ENCODE measurements around the gene CEP104. TPM values are rescaled to one million over a fixed set of nuclear protein-coding genes. Genes with fewer than 3 reads are reported as not detected.
A peak's percentile ranks its signal among the peaks of the same experiment; 100 is the strongest.

CEP104 gene
- total and polyA plus RNA-seq, 10 of the 15 experiments (the other 5 are each of a cell fraction or from before 2014, with no cell fraction given), result 7.2 to 34.8 (median 19.3) TPM

DNA sequence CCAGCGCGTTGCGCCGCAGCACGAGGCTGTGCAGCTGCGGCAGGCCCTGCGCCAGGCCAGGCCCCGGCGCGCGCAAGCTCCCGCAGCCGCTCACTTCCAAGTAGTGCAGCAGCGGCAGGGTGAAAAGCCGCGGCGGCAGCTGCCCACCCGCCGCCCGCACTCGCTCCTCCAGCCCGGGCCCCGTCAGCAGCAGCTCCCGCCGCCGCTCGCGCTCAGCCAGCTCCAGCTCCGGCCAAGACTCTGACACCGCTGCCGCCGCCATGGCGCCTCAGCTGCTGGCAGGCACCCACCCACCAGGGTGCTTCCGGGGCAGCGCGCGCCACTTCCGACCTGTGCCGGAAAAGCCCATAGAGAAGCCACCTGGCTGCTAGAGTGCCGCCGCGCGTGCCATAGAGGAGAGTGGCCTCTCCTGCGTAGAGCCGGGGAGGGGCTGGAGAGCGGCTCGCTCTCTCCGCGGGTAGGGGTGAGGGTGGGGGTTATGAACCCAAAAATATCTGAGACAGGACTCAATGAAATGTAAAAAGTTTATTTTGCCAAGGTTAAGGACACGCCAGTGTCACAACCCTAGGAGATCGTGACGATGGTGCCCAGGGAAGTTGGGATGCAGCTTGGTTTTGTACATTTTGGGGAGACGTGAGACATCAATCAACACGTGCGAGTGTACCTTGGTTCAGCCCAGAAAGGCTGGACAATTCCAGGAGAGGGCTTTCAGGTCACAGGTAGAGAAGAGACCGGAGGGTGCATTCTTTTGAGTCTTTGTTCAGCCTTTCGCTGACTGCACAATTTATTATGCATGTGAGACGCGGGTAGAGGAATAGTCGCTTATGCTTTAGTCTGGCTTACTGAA, 60.6 kb downstream of the CEP104 start, which contains the start of gene LRRC47:
LRRC47 (minus strand) TSS at position 284 of the 847 bp plus-strand sequence; CDS start at position 262, 22 bp downstream.
- Histone ChIP-seq H3K9ac (ENCODE audit: control insufficient read depth, insufficient read depth, low read length) (peak within 1 kb of the TSS; percentile 76), H3K79me2 (ENCODE audit: control insufficient read depth, insufficient read depth, low read length) (peaks cover 33% of the 10 kb centered on the region), H3K27ac (ENCODE audit: control insufficient read depth, insufficient read depth) (peak within 1 kb of the TSS; percentile 51), H3K27me3 (replicated peaks in 1 of 2; ENCODE audit: control insufficient read depth in 2 of 2, insufficient read depth in 2 of 2, low read length in 1 of 2) (no peaks in the 10 kb centered on the region), H3K36me3 (ENCODE audit: control insufficient read depth in 2 of 2, insufficient read depth in 2 of 2, low read length in 1 of 2) (no peaks in the 10 kb centered on the region), H2AFZ (ENCODE audit: control insufficient read depth, low read depth, low read length) (peak within 1 kb of the TSS; percentile 96), H3K4me1 (ENCODE audit: control insufficient read depth, insufficient read depth, low read length) (peaks cover 18% of the 10 kb centered on the region), H4K20me1 (ENCODE audit: control insufficient read depth, insufficient read depth) (peaks cover 5% of the 10 kb centered on the region; the same call in 1 of the 2 replicates), H3K4me3 (peak within 1 kb of the TSS; percentile 70), H3K4me2 (ENCODE audit: control insufficient read depth, insufficient read depth) (peak within 1 kb of the TSS; percentile 84), H3K9me3 (replicated peaks; ENCODE audit: control insufficient read depth, insufficient read depth, low read length) (peaks cover 3% of the 10 kb centered on the region; the same call in 2 of the 3 replicates)
- whole genome bisulfite sequencing (ENCODE audit: insufficient coverage, insufficient replicate concordance, low lambda C conversion rate, missing lambda C conversion rate), result 2% methylated on average over 51 of the region's 60 CpGs
- ChIA-PET CTCF (interaction anchor here (0.7 to 2.0 kb wide), 2 partner anchors 9 to 21 kb away, joined by 3 to 8 read pairs; no protein-coding TSS in a partner anchor), POLR2A (interaction anchor here (0.5 to 1.8 kb wide), 2 partner anchors 21 to 58 kb away, joined by 4 read pairs; no protein-coding TSS in a partner anchor), RAD21 (ENCODE audit: unreplicated experiment) (interaction anchor here (0.6 to 1.0 kb wide), 6 partner anchors 8 to 140 kb away, joined by 3 to 4 read pairs (median 4); partner anchors contain the start of genes C1orf174, CEP104 and DFFB), SMC1A (ENCODE audit: uncharacterized antibody, unreplicated experiment) (interaction anchor here (1.4 kb wide), 1 partner anchor 140 kb away, joined by 3 read pairs; no protein-coding TSS in a partner anchor)
- TSS peak; percentile 96 for BruUV-seq (replicated peaks)
- ATAC-seq, result peak; percentile 99
- intact Hi-C loops (cut with micrococcal nuclease; ENCODE audit: unreplicated experiment), result loop anchor here (5.0 kb wide), 1 partner anchor 106 kb away; the partner anchor contains the start of gene C1orf174
- peak; percentile 78 for FAIRE-seq
- peak; percentile 58 for DNase-seq (ENCODE audit: low read depth, low spot score)
- in situ Hi-C loops (cut with MboI), result no loop called here
- TF ChIP-seq BACH1 (IDR thresholded peaks at IDR 0.05; ENCODE audit: borderline replicate concordance) (peak; percentile 68), ZZZ3 (IDR thresholded peaks at IDR 0.05; ENCODE audit: control insufficient read depth, insufficient read length, low read depth) (no peak), ZNF207 (IDR thresholded peaks at IDR 0.05; ENCODE audit: borderline replicate concordance) (peak; percentile 90; the same call in 1 of the 2 replicates), RUNX3 (IDR thresholded peaks at IDR 0.05; ENCODE audit: low read length) (peak; percentile 43), SUZ12 (IDR thresholded peaks at IDR 0.05; ENCODE audit: unreplicated experiment) (no peak), SMARCA5 (IDR thresholded peaks at IDR 0.05) (peak; percentile 77; the same call in 1 of the 2 replicates), HDGF (IDR thresholded peaks at IDR 0.05) (no peak)
- TF ChIP-seq, protein P1, sequence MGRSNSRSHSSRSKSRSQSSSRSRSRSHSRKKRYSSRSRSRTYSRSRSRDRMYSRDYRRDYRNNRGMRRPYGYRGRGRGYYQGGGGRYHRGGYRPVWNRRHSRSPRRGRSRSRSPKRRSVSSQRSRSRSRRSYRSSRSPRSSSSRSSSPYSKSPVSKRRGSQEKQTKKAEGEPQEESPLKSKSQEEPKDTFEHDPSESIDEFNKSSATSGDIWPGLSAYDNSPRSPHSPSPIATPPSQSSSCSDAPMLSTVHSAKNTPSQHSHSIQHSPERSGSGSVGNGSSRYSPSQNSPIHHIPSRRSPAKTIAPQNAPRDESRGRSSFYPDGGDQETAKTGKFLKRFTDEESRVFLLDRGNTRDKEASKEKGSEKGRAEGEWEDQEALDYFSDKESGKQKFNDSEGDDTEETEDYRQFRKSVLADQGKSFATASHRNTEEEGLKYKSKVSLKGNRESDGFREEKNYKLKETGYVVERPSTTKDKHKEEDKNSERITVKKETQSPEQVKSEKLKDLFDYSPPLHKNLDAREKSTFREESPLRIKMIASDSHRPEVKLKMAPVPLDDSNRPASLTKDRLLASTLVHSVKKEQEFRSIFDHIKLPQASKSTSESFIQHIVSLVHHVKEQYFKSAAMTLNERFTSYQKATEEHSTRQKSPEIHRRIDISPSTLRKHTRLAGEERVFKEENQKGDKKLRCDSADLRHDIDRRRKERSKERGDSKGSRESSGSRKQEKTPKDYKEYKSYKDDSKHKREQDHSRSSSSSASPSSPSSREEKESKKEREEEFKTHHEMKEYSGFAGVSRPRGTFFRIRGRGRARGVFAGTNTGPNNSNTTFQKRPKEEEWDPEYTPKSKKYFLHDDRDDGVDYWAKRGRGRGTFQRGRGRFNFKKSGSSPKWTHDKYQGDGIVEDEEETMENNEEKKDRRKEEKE (IDR thresholded peaks at IDR 0.05), result no peak
- TF ChIP-seq, protein P2, sequence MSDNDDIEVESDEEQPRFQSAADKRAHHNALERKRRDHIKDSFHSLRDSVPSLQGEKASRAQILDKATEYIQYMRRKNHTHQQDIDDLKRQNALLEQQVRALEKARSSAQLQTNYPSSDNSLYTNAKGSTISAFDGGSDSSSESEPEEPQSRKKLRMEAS (IDR thresholded peaks at IDR 0.05; ENCODE audit: low read depth, low read length), result peak; percentile 86
- TF ChIP-seq, protein P3, sequence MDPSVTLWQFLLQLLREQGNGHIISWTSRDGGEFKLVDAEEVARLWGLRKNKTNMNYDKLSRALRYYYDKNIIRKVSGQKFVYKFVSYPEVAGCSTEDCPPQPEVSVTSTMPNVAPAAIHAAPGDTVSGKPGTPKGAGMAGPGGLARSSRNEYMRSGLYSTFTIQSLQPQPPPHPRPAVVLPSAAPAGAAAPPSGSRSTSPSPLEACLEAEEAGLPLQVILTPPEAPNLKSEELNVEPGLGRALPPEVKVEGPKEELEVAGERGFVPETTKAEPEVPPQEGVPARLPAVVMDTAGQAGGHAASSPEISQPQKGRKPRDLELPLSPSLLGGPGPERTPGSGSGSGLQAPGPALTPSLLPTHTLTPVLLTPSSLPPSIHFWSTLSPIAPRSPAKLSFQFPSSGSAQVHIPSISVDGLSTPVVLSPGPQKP (IDR thresholded peaks at IDR 0.05; ENCODE audit: low read depth, low read length), result peak; percentile 95
- TF ChIP-seq, protein P4, sequence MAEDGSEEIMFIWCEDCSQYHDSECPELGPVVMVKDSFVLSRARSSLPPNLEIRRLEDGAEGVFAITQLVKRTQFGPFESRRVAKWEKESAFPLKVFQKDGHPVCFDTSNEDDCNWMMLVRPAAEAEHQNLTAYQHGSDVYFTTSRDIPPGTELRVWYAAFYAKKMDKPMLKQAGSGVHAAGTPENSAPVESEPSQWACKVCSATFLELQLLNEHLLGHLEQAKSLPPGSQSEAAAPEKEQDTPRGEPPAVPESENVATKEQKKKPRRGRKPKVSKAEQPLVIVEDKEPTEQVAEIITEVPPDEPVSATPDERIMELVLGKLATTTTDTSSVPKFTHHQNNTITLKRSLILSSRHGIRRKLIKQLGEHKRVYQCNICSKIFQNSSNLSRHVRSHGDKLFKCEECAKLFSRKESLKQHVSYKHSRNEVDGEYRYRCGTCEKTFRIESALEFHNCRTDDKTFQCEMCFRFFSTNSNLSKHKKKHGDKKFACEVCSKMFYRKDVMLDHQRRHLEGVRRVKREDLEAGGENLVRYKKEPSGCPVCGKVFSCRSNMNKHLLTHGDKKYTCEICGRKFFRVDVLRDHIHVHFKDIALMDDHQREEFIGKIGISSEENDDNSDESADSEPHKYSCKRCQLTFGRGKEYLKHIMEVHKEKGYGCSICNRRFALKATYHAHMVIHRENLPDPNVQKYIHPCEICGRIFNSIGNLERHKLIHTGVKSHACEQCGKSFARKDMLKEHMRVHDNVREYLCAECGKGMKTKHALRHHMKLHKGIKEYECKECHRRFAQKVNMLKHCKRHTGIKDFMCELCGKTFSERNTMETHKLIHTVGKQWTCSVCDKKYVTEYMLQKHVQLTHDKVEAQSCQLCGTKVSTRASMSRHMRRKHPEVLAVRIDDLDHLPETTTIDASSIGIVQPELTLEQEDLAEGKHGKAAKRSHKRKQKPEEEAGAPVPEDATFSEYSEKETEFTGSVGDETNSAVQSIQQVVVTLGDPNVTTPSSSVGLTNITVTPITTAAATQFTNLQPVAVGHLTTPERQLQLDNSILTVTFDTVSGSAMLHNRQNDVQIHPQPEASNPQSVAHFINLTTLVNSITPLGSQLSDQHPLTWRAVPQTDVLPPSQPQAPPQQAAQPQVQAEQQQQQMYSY (CRISPR knock-in tag; IDR thresholded peaks at IDR 0.05), result no peak
